ENCODE data around the gene DLGAP3.
A peak's percentile ranks its signal among the peaks of the same experiment; 100 is the strongest.

DLGAP3 gene

DNA sequence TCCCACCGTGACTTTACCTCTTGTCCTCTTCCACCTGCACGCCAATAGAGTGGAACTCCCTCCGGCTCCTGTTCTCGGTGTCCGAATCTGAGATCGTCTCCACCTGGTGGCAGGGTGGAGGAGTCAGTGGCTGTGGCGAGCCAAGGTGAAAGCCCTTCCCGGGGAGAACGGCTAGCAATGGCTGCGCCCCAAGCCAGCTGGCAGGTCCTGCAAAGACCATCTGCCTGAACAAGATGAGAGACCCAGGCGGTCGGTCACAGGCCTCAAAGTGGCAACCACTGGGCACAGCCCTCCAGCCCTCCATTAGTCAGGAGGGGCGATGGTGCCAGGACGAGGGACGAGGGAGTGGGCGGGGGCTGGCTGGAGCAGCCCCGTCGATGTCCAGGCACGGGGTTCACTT is 44.5 kb downstream of the DLGAP3 start:
- Histone ChIP-seq H3K79me1 (ENCODE audit: low read length) (no peaks in the 10 kb centered on the region), H2BK5ac (ENCODE audit: low read depth, low read length, poor library complexity) (no peak overlapping the region), H3K14ac (ENCODE audit: low read length) (no peak overlapping the region), H4K8ac (ENCODE audit: low read depth, low read length) (no peak overlapping the region), H3K4me2 (ENCODE audit: low read length) (no peak overlapping the region), H2BK12ac (ENCODE audit: low read length) (no peak overlapping the region), H3K27ac (ENCODE audit: low read depth, low read length) (no peak overlapping the region), H3K23ac (ENCODE audit: low read length) (no peak overlapping the region), H2BK120ac (ENCODE audit: insufficient read depth, low read length, poor library complexity) (no peak overlapping the region), H4K12ac (ENCODE audit: low read depth, low read length) (no peak overlapping the region), H4K91ac (ENCODE audit: low read depth, low read length) (no peak overlapping the region), H3K27me3 (ENCODE audit: insufficient read depth, low read length) (peaks cover 17% of the 10 kb centered on the region), H3K9ac (ENCODE audit: low read length) (no peak overlapping the region), H3K4me3 (ENCODE audit: low read depth, low read length) (no peak overlapping the region), H3K9me3 (ENCODE audit: insufficient read depth, low read depth, low read length) (peaks cover 4% of the 10 kb centered on the region), H3K4ac (ENCODE audit: low read depth, low read length) (no peak overlapping the region), H3K79me2 (ENCODE audit: control insufficient read depth, insufficient read depth, low read length, poor library complexity) (no peaks in the 10 kb centered on the region), H2AK5ac (ENCODE audit: low read length) (no peak overlapping the region), H2AFZ (ENCODE audit: insufficient read depth, low read length, poor library complexity) (no peak overlapping the region), H3K36me3 (ENCODE audit: control insufficient read depth in 1 of 2, insufficient read depth in 2 of 2, low read length in 2 of 2) (no peaks in the 10 kb centered on the region), H3K18ac (ENCODE audit: low read length) (no peak overlapping the region), H3K4me1 (ENCODE audit: control insufficient read depth in 1 of 2, insufficient read depth in 2 of 2, low read length in 2 of 2) (peaks cover 2 to 7% of the 10 kb centered on the region in 2 experiments)
- peak in 1 of 2 donors; percentile 4 for DNase-seq
- no CpG with 5 or more reads among the region's 19 CpGs for WGBS (ENCODE audit: extremely low coverage, insufficient coverage, insufficient read length)

DNA sequence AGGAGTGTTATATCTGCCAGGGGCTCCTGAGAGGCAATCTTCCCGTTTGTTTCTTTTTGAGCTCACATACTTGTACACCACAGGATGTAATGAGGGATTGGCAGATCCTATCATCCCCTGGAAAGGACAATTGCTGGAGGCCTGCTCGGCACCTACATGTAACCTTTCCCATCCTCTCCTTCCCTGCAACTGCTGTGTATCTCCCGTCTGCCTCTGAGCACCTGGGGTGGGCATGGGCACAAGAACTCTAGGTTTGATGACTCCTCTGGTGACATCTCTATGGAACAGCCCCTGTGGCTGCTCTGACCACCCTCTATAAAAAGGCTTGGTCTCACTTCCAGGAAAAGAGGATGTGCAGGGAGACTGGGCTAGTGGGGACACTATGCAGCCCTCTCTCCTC is 44.9 kb downstream of the DLGAP3 start:
- H3K4ac ChIP-seq (ENCODE audit: low read depth, low read length), result no peak overlapping the region
- no peak overlapping the region for H2BK120ac ChIP-seq (ENCODE audit: insufficient read depth, low read length, poor library complexity)
- WGBS (ENCODE audit: extremely low coverage, insufficient coverage, insufficient read length), result no CpG with 5 or more reads among the region's 3 CpGs
- no peak overlapping the region for H2AK5ac ChIP-seq (ENCODE audit: low read length)
- no peaks in the 10 kb centered on the region for H3K36me3 ChIP-seq (ENCODE audit: control insufficient read depth in 1 of 2, insufficient read depth in 2 of 2, low read length in 2 of 2)
- H2BK5ac ChIP-seq (ENCODE audit: low read depth, low read length, poor library complexity), result no peak overlapping the region
- H3K9ac ChIP-seq (ENCODE audit: low read length), result no peak overlapping the region
- no peaks in the 10 kb centered on the region for H3K79me2 ChIP-seq (ENCODE audit: control insufficient read depth, insufficient read depth, low read length, poor library complexity)
- H3K4me1 ChIP-seq (ENCODE audit: control insufficient read depth in 1 of 2, insufficient read depth in 2 of 2, low read length in 2 of 2), result peaks cover 2 to 7% of the 10 kb centered on the region in 2 experiments
- no peak overlapping the region for H3K14ac ChIP-seq (ENCODE audit: low read length)
- no peak overlapping the region for H3K18ac ChIP-seq (ENCODE audit: low read length)
- no peak overlapping the region for H3K4me3 ChIP-seq (ENCODE audit: low read depth, low read length)
- no peak overlapping the region for H4K8ac ChIP-seq (ENCODE audit: low read depth, low read length)
- H2AFZ ChIP-seq (ENCODE audit: insufficient read depth, low read length, poor library complexity), result no peak overlapping the region
- no peaks in the 10 kb centered on the region for H3K79me1 ChIP-seq (ENCODE audit: low read length)
- no peak overlapping the region for H3K23ac ChIP-seq (ENCODE audit: low read length)
- H3K27me3 ChIP-seq (ENCODE audit: insufficient read depth, low read length), result peaks cover 17% of the 10 kb centered on the region
- H4K12ac ChIP-seq (ENCODE audit: low read depth, low read length), result no peak overlapping the region
- no peak overlapping the region for H3K4me2 ChIP-seq (ENCODE audit: low read length)
- no peak overlapping the region for H4K91ac ChIP-seq (ENCODE audit: low read depth, low read length)
- H3K9me3 ChIP-seq (ENCODE audit: insufficient read depth, low read depth, low read length), result peaks cover 4% of the 10 kb centered on the region
- H3K27ac ChIP-seq (ENCODE audit: low read depth, low read length), result no peak overlapping the region
- no peak overlapping the region for H2BK12ac ChIP-seq (ENCODE audit: low read length)
- DNase-seq, result no peak

DNA sequence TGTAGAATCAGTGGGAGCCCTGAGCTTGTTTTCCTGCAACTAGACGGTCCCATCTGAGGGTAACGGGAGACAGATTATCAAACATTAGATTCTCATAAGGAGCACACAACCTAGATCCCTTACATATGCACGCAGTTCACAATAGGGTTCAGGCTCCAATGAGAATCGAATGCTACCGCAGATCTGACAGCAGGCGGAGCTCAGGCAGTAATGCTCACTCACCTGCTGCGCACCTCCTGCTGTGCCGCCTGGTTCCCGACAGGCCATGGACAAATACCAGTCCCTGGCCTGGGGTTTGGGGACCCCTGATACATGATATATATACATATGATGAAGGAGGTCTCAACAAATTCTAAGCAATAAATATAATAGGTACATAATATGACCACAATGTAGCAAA is 50.2 kb downstream of the DLGAP3 start:
- H2BK5ac ChIP-seq (ENCODE audit: low read depth, low read length, poor library complexity), result no peak overlapping the region
- H3K79me2 ChIP-seq (ENCODE audit: control insufficient read depth, insufficient read depth, low read length, poor library complexity), result no peaks in the 10 kb centered on the region

DNA sequence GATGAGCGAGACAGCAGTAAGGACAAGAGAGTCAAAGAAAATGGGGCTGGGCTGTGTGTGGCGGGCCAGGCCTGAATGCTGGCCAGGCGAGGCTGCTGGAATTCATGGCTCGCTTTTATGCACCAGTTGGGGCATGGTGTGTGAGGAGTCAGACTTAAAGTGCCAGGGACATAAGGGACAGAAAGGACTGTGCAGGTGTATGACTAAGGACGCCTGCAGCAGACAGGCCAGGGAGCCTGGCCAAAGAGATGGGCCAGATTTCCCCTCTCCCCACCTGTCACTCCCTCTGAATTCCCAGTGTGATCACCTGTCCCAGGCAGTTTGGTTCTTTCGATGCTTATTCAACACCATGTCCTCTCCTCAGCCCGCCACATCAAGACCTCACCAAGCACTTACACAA is 53.0 kb downstream of the DLGAP3 start:
- no CpG with 5 or more reads among the region's 7 CpGs for WGBS (ENCODE audit: extremely low coverage, insufficient coverage, insufficient read length)
- DNase-seq, result no peak
- Histone ChIP-seq H3K4me3 (ENCODE audit: low read depth, low read length) (no peak overlapping the region), H3K4ac (ENCODE audit: low read depth, low read length) (no peak overlapping the region), H4K91ac (ENCODE audit: low read depth, low read length) (no peak overlapping the region), H2BK120ac (ENCODE audit: insufficient read depth, low read length, poor library complexity) (no peak overlapping the region), H2BK12ac (ENCODE audit: low read length) (no peak overlapping the region), H4K8ac (ENCODE audit: low read depth, low read length) (no peak overlapping the region), H3K9ac (ENCODE audit: low read length) (no peak overlapping the region), H3K36me3 (ENCODE audit: control insufficient read depth in 1 of 2, insufficient read depth in 2 of 2, low read length in 2 of 2) (no peaks in the 10 kb centered on the region), H3K4me1 (ENCODE audit: control insufficient read depth in 1 of 2, insufficient read depth in 2 of 2, low read length in 2 of 2) (no peaks in the 10 kb centered on the region), H3K9me3 (ENCODE audit: insufficient read depth, low read depth, low read length) (no peaks in the 10 kb centered on the region), H2AFZ (ENCODE audit: insufficient read depth, low read length, poor library complexity) (no peak overlapping the region), H2AK5ac (ENCODE audit: low read length) (no peak overlapping the region), H3K79me1 (ENCODE audit: low read length) (no peaks in the 10 kb centered on the region), H3K27me3 (ENCODE audit: insufficient read depth, low read length) (no peaks in the 10 kb centered on the region), H3K4me2 (ENCODE audit: low read length) (no peak overlapping the region), H3K14ac (ENCODE audit: low read length) (no peak overlapping the region), H2BK5ac (ENCODE audit: low read depth, low read length, poor library complexity) (no peak overlapping the region), H3K27ac (ENCODE audit: low read depth, low read length) (no peak overlapping the region), H4K12ac (ENCODE audit: low read depth, low read length) (no peak overlapping the region), H3K18ac (ENCODE audit: low read length) (no peak overlapping the region), H3K23ac (ENCODE audit: low read length) (no peak overlapping the region), H3K79me2 (ENCODE audit: control insufficient read depth, insufficient read depth, low read length, poor library complexity) (no peaks in the 10 kb centered on the region)

More for the DNA sequence above, 50.2 kb downstream of the DLGAP3 start:
- Histone ChIP-seq H3K4me2 (ENCODE audit: low read length) (no peak overlapping the region), H3K36me3 (ENCODE audit: control insufficient read depth in 1 of 2, insufficient read depth in 2 of 2, low read length in 2 of 2) (no peaks in the 10 kb centered on the region), H2BK120ac (ENCODE audit: insufficient read depth, low read length, poor library complexity) (no peak overlapping the region), H4K12ac (ENCODE audit: low read depth, low read length) (no peak overlapping the region), H4K91ac (ENCODE audit: low read depth, low read length) (no peak overlapping the region), H3K14ac (ENCODE audit: low read length) (no peak overlapping the region), H2BK12ac (ENCODE audit: low read length) (no peak overlapping the region), H3K18ac (ENCODE audit: low read length) (no peak overlapping the region), H3K27ac (ENCODE audit: low read depth, low read length) (no peak overlapping the region), H4K8ac (ENCODE audit: low read depth, low read length) (no peak overlapping the region), H3K9ac (ENCODE audit: low read length) (no peak overlapping the region), H3K4me1 (ENCODE audit: control insufficient read depth in 1 of 2, insufficient read depth in 2 of 2, low read length in 2 of 2) (no peaks in the 10 kb centered on the region), H3K4me3 (ENCODE audit: low read depth, low read length) (no peak overlapping the region), H3K79me1 (ENCODE audit: low read length) (no peaks in the 10 kb centered on the region), H3K27me3 (ENCODE audit: insufficient read depth, low read length) (no peaks in the 10 kb centered on the region), H3K23ac (ENCODE audit: low read length) (no peak overlapping the region), H3K9me3 (ENCODE audit: insufficient read depth, low read depth, low read length) (no peaks in the 10 kb centered on the region), H2AFZ (ENCODE audit: insufficient read depth, low read length, poor library complexity) (no peak overlapping the region), H2AK5ac (ENCODE audit: low read length) (no peak overlapping the region), H3K4ac (ENCODE audit: low read depth, low read length) (no peak overlapping the region)
- DNase-seq, result peak in 1 of 2 donors; percentile 24
- WGBS (ENCODE audit: extremely low coverage, insufficient coverage, insufficient read length), result no CpG with 5 or more reads among the region's 9 CpGs

Measured in trophoblast cell (in vitro differentiated cells and primary cell).